Activated CD8-positive, alpha-beta memory T cell treated with anti-CD3 and anti-CD28 coated beads for 4 hours (primary cell): ENCODE measurements around the gene STAT4.
A peak's percentile ranks its signal among the peaks of the same experiment; 100 is the strongest.

ENCODE experiments used
- DNase-seq, 2 donors: peaks; one replicate each; pipeline ENCODE4 v3.0.0-alpha.2; 2020; ENCODE audit warnings: low read depth in 2 of 2

The STAT4 gene

DNA sequence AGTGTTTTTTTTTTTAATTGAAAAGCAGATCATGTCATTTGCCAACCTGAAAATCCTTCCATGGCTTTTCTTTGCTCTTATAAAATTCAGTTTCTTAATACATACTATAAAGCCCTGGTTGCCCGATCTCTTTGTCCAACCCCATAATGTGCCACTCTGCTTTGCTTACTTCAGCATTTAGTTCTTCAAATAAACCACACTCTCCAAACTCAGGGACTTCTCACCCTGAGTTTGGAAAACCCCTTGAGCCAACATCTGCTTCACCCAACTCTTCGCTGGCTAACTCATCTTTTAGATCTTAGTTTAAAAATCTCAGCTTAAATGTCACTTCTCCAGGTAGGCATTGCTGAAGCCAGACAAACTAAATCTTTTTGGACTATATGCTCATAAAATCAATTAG lies 135.6 kb downstream of the STAT4 start:
- no peak for DNase-seq

DNA sequence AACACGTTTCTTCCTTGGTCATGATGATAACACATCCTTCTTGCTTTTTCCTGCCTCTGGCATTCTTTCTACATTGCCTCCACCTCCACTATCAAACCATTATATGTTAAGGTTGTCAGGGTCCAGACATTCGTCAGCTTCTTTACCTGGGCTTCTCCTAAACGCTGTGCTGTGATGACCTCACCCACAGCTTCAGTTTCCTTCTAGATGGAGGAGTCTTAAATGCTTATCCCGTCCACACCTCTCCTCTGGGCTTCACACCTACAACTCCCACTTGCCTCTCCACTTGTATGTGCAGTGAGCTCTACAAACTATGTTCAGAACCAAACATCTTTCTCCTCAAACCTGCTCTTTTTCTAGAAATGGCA lies 136.2 kb downstream of the STAT4 start:
- DNase-seq: no peak

DNA sequence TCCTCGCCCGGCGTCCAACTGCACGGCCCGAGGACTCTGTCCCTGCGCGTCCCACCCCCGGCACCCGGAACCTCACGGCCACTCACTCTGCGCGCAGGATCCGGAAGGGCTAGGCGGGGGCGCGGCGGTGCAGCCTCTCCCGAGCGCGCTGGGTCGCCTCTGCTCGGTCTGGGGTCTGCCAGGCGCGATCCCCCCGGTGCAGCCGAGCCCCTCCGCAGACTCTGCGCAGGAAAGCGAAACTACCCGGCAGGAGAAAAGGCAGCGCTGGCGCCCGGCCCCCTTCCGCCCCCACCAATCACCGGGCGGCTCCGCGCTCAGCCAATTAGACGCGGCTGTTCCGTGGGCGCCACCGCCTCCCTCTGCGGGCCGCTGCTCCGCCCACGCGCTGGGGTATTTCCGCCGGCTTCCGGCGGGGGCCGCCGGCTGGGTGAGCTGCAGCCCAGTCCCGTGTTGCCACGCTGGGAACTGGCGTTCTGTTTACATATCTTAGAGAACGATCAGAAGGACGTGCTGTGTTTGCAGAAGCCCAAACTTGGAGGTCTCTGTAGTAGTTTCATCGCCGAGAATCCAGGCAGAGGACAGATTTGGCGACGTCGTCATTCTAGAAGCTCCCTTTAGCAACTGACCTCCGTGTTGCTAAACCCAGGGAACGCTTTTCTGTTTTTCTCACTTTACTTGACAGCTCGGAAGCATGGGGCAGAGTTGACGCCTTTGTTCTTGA lies 136.7 kb downstream of the STAT4 start, which contains the start of gene STAT1:
TSS of gene STAT1 (minus strand) at position 240 of the 721 bp plus-strand sequence. CDS start 4,168 bp downstream, outside the sequence.
- peak; percentile 92 to 94 for DNase-seq

DNA sequence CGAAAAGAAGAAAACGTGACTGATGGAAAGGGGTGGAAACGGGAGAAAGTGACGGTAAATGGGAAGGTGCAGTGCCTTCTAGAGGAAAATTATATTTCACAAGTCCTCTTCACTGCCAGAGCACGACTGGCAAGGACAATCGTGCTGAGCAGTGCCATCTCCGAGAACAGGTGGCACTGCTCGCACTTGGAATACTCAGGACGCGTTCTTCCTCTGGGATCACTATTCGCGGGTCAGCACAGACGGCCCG lies 137.2 kb downstream of the STAT4 start:
- no peak for DNase-seq

DNA sequence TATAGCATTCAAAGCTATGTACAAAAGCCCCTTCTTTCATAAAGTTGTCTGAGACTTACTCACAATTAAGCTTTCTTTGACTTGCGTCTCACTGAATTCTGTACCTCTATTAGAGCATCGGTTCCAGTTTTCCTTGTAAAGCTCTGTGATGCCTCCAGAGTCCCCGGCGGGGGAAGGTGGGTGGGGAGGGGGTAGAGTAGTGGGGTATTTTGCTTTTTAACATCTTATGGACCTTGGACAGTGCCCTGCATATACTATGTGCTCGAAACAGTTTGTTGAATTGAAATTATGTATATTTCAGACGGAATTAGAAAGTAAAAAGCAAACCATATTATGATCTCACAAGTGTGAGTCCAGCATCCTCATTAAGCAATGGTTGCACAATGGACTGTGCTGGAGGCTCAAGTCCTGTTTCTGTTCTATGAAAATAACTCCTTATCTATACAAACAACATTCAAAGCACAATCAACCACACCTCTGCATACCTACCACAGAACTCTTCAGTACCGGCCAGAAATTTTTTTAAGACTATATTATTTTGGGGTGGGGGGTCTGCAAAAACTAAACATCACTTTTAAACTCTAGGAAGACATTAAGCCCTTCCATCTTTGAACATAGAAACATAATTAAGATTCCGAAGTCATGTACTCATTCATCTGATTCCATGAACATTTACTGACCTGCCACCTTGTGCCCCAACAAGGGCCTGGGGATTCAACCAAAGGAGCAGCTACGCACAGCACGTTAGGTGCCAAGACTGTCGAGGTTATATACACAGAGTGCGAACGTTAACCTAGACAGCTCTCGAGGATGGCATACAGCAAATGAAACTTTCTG lies 137.7 kb downstream of the STAT4 start:
- no peak for DNase-seq

DNA sequence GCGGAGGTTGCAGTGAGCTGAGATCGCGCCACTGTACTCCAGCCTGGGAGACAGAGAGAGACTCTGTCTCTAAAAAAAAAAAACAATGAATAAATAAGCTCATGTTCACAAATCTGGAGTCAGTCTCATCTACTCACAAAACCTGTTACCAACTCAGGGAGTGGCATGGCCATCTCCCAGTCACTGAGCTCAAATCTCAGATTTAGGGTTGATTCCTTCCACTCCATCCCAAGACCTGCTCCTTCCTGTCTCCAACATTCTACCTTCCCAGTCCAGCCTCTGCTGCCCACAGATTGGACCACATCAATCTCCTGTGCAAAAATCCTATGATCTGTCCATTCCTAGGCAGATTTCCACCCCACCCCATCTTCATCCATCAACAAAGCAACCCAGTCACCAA lies 138.4 kb downstream of the STAT4 start:
- no peak for DNase-seq

DNA sequence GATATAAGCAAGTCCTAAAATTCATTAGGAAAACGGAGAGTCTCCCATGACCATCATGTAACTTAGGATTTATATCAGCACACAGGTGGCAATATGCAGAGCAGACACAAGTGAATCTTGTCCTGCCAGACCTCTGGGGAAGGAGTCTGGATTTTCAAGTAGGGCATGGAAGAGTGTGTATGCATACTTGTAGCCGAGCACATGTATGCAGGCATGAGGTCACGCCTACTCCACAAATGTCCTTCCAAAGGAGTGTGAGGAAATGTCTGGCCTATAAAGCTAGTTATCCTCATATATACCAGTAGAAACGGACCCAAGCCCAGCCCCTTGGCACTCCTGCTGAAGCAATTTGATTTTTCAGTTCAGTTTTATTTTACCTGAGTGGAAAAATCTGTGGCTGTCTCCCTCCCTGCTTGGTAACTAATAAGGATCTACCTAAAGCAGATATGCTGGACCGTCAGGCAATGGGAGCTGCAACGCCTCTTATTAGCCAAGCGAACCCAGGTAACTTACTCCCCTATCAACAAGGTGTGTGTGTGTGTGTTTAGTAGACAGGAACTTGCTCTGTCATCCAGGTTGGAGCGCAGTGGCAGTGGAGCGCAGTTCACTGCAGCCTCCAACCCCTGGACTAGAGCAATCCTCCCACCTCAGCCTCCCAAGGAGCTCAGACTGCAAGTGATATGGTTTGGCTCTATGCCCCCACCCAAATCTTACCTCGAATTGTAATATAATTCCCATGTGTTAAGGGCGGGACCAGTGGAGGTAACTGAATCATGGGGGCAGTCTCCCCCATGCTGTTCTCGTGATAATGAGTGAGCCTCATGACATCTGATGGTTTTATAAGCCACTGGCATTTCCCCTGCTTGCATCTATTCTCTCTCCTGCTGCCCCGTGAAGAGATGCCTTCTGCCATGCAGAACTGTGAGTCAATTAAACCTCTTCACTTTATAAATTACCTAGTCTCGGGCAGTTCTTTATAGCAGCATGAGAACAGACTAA lies 139.6 kb downstream of the STAT4 start:
- no peak for DNase-seq

DNA sequence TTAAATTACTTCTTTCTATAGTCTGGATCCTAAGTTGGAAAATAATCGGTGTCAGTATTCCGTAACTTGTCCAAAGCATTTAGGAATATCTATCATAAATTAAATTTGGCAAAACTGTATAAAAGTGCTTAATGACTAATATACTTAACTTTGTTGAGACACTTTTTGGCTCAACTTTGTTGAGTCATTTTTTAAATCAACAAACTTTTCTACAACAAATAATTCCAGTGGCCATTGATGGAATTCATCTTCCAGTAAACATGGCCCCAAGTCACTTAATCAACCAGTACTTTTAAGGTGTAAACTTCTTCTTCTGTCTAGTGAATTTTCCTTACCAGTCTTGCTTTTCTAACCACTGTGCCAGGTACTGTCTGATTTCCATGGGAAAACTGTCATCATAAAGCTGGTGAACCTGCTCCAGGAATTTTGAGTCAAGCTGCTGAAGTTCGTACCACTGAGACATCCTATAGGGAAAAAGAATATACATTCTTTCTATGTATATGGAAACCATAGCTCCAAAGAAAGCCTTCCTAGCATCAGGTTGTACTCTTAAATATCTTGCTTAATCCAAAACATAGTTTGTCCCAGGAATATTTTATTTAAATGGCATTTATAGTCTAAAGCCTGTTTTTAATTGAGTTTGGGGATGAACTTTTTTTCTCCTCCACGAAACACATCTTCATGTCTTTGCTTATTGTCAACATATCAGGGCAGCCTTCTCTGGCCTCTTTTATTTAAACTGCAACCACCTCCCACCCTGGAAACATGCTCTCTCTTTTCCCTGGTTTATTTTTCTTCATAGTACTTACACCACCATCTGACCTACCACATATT lies 141.0 kb downstream of the STAT4 start:
- DNase-seq: no peak

DNA sequence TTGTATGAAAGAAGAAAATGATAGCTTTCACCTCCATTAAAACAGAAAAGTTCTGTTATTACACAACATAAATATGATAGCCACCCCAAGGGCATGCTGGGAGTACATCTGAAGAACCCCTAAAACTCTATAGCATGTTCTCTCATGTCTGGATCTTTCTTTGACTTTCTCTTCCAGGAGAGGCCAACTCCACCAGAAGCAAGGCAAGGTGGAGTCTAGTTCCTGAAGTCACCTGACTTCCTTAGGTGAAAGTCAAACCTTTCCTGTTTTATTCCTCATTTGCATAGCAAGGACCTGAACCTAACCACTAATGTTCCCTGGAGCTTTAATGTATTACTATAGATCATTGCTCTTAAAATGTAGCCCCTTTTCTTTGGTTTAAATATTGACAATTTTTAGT lies 142.5 kb downstream of the STAT4 start:
- DNase-seq: no peak

DNA sequence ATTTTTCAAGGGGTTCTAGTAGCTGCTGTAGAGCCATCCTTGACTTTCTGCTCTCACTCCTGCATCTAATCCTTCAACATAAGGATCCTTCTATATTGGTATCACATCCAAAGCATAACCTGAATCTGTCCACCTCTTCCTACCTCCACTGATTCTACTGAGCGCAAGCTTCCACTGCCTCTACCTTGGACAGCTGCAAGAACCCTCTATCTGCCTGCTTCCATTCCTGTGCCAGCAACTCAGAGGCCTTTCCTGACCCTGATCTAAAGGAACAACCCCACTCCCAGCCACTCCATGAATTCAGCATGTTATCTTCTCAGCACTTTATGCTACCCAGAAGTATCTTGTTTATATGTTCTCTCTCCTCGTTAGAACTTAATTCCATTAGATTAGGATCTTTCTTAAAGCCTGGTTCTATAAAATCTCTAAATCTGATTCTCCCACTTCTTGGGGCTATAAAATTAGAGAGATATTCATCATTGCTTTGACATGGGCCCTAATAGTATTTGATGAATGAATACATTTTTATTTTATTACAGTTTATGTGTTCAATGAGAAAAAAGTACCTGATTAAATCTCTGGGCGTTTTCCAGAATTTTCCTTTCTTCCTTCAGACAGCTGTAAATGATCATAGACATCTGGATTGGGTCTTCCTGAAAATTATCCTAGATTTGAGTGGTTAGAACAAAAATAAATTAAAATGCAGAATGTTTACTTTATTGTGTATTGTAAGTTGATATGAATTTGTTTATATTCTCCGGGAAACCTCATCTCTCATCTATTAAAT lies 143.6 kb downstream of the STAT4 start:
- no peak for DNase-seq

DNA sequence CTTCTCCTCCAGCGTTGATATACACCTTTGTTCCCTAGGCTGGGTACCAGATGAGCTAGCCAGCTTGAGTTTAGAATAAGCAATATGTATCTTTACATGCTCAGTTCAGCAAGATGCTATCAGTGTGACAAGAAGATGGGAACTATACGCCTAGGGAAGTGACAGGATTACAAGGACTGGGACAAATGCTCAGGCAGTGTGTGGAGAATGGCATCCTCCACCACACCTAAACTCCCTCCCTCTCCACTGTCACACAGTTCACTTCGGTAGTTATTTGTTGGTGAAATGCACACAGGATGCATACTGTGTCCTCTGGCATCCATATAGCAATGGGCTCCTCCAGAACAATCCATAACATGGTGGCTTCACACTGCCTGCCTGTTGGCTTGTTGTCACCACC lies 144.5 kb downstream of the STAT4 start:
- no peak for DNase-seq

DNA sequence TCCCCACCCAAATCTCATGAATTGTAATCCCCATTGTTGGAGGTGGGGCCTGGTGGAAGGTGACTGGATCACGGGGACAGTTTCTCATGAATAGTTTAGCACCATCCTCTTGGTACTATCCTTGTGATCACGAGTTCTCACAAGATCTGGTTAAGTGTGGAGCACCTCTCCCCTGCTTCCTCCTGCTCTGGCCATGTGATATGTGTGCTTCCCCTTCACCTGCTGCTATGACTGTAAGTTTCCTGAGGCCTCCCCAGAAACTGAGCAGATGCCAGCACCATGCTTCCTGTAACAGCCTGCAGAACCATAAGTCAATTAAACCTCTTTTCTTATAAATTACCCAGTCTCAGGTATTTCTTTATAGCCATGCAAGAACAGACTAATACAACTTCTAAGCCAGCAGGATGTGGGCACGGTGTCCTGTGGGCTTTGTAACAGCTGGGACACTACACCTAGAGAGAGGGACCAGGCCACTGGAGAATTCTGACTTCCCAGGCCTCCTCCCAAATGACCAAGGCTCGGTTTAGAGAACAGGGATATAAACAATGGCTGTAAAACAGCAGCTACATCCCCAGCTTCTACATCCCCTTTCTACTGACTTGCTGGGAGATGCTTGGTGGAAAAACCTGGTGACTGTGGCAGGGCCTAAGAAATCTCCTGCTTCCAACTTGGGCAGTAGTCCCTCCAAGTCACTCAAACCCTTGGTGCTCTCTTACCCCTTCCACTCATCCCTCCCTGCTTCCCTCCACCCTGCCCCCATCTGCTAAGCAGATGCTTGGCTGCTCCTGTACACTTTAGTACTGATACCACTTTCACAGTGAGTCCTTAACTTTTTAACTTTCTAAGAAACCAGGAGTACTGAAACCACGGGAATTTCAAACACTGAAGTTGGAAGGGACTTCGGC lies 147.1 kb downstream of the STAT4 start:
- no peak for DNase-seq

DNA sequence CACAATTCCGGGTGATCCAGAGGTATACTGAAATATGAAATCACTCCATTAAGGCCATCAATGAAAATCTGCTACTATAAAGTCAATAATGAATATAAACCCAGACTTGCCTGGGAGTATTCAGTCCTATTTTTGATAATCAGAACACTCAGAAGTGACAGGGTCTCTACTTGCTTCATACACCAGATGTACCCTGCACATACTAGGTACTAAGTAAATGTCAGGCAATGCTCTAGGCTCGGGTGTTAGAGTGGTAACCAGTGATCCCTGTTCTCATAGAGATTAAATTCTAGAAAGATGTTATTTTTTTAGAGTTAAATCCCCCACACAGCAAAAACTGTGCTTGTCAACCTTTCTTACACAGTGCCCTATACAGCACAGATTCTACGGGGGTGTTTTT lies 149.2 kb downstream of the STAT4 start:
- DNase-seq: no peak

DNA sequence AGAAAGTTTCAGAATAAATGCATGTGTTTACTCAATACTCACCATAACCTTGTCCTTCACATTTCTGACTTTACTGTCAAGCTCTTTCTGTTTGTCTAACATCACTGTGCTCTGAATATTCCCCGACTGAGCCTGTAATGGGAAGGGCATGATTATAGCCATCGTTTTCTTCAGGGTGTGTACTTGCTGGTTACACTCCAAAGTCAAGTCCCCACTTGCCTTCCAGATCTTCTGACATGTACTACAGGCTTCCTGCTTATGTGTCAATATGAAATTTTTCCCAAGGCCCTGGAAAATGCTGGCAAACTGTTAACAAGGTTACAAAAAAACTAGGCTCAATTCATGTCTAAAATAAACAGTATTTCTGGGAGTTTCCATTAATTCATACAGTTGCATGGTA lies 149.8 kb downstream of the STAT4 start:
- no peak for DNase-seq

DNA sequence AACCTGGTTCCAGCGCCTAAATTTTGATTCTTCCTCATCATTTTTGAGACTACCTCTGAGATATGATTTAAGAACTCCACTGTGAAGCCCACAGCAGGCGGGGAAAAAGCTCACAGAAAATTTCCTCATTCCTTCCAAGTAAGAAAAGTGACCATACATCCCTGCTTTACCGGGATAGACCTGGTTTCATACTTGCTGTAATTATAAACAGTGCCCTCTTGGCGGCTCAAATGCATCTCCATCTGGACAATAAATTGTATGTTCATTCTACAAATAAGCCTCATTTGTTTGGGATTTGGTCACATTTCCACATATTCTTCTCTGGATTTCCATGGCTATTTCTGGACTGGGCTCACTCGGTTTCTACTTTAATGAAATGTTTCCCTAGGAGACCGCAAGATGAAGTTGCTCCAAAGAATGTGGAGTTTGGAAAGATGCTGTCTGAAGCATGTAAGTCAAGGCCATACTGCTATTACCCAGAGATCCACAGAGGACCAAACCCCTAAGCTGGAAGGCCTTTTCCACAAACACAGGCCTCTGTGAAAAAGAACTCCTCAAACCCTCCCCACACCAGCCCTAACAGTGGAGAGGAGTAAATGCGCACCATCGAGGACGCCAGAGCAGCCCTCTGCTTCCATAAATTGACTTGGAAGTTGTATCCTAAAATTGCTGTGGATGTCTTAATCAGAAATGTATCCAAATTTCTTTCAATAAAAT lies 150.7 kb downstream of the STAT4 start:
- no peak for DNase-seq

DNA sequence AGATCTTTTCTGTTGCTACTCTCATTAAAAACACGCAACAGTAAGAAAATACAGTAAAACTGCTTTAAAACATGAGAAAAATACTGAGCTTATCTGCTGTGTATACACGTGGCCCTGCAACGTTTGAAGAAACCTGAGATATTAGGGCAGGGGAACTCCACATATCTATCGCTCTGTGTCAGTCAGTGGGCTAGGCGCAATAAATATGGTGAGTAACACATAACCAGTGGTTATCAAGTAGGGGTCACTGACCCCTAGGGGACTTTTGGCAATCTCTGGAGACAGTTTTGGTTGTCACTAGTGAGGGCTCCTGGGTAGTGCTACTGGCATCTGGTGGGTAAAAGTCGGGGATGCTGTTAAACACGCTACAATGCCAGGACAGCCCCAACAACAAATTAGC lies 151.7 kb downstream of the STAT4 start:
- DNase-seq: no peak

DNA sequence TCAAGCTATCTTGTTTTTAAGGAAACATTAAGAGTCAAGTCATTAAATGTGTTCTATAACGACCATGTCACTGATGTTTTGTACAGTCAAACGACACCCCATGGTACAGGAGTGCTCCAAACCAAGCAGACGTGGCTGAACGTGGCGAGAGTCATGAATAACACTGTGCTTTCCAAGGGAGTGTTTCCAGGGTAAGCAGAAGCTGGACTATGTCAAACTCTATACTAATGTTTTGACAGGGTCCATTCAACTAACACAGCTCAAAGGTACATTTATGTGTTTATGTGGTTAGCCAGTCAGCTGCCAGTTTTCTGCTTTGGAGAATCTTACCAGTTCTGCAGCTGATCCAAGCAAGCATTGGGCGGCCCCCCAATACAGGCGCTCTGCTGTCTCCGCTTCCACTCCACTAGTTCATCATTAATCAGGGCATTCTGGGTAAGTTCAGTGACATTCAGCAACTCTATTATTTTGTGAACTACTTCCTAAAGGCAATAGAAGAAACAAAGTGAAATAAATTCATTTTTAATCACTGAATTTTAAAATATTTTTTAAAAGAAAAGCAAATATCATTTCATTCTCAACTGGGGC lies 153.2 kb downstream of the STAT4 start:
- DNase-seq: no peak

DNA sequence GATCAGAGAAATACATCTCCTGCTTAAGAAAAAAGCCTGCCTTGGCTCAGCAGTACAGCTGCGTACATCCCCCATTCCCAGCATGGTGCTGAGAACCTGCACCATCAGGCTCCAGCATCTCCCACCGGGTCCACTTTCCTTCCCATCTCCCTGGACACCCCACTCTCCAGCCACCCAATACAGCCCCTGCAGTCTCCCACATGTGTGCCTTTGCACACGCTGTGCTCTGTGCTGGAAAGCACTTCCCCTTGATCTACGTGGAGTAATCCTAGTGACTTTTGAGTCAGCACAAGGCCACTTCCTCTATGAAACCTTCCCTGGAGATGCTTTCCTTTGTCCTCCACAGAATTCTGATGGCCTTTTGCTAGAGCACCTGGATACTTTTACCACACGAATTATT lies 153.8 kb downstream of the STAT4 start:
- DNase-seq: no peak
